Measurements from ENCODE around the gene TCF7L1.
A peak's percentile ranks its signal among the peaks of the same experiment; 100 is the strongest.

Gene TCF7L1

GRCh38 chr2:85131116-85131515 lies 2.1 kb upstream of the TCF7L1 start:
- WGBS, 2 experiments = 56 to 57% methylated on average over 5 of the region's 7 CpGs
- no peaks in the 10 kb centered on the region for H3K9me3 ChIP-seq (ENCODE audit: control insufficient read depth, low read length)
- H3K36me3 ChIP-seq (ENCODE audit: control insufficient read depth, insufficient read depth, low read length) = no peaks in the 10 kb centered on the region
- no peak overlapping the region for H3K4me3 ChIP-seq (ENCODE audit: insufficient read depth, low read depth, low read length)
- peaks cover 11% of the 10 kb centered on the region for H3K27me3 ChIP-seq (ENCODE audit: control insufficient read depth, insufficient read depth, low read length, poor library complexity, severe bottlenecking)
- H3K4me1 ChIP-seq (ENCODE audit: control insufficient read depth, insufficient read depth, low read length) = peaks cover 13% of the 10 kb centered on the region
- no peak overlapping the region for H3K27ac ChIP-seq (ENCODE audit: insufficient read depth, low read depth, low read length, poor library complexity, severe bottlenecking)

DNA sequence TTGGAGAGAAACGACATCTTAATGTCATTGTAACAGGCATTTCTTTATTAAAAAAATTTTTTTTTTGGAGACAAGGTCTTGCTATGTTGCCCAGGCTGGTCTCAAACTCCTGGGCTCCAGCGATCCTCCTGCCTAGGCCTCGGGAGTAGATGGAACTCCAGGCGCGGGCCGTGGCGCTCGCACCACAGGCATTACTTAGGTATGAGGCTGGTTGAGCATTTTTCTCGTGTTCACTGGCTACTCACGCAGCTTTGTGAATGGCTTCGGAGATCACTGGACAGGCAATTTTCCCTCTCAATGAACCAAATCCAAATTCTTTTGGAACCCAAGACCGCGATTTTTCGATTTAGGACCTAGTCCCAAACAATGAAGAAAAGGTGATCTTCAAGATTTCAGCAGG lies 795 bp upstream of the TCF7L1 start:
- no peak overlapping the region for H3K27ac ChIP-seq (ENCODE audit: insufficient read depth, low read depth, low read length, poor library complexity, severe bottlenecking)
- H3K9me3 ChIP-seq (ENCODE audit: control insufficient read depth, low read length) = no peaks in the 10 kb centered on the region
- H3K4me3 ChIP-seq (ENCODE audit: insufficient read depth, low read depth, low read length) = peak overlapping the region; percentile 82
- peaks cover 13% of the 10 kb centered on the region for H3K27me3 ChIP-seq (ENCODE audit: control insufficient read depth, insufficient read depth, low read length, poor library complexity, severe bottlenecking)
- H3K4me1 ChIP-seq (ENCODE audit: control insufficient read depth, insufficient read depth, low read length) = peaks cover 20% of the 10 kb centered on the region
- no peaks in the 10 kb centered on the region for H3K36me3 ChIP-seq (ENCODE audit: control insufficient read depth, insufficient read depth, low read length)
- 53 to 54% methylated on average over 14 of the region's 14 CpGs for WGBS, 2 experiments

DNA sequence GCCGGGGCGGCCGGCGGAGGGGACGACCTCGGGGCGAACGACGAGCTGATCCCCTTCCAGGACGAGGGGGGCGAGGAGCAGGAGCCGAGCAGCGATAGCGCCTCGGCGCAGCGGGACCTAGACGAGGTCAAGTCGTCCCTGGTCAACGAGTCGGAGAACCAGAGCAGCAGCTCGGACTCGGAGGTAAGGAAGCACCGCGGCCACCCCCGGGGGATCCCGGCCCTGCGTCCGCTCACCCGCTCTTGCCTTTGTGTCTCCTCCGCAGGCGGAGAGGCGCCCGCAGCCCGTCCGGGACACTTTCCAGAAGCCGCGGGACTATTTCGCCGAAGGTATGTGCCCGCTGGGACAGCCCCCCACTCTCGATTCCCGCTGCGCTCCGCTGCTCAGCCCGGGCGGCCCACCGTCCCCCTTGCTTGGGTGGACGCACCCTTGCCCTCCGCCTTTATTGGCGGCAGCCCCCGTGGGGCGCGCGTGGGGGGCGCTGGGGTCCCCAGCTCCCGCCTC lies 611 bp downstream of the TCF7L1 start:
- H3K4me1 ChIP-seq (ENCODE audit: control insufficient read depth, insufficient read depth, low read length) = peaks cover 20% of the 10 kb centered on the region
- peak overlapping the region; percentile 82 for H3K4me3 ChIP-seq (ENCODE audit: insufficient read depth, low read depth, low read length)
- peaks cover 13% of the 10 kb centered on the region for H3K27me3 ChIP-seq (ENCODE audit: control insufficient read depth, insufficient read depth, low read length, poor library complexity, severe bottlenecking)
- no peaks in the 10 kb centered on the region for H3K36me3 ChIP-seq (ENCODE audit: control insufficient read depth, insufficient read depth, low read length)
- 0% methylated on average over 57 of the region's 57 CpGs for WGBS, 2 experiments
- no peak overlapping the region for H3K27ac ChIP-seq (ENCODE audit: insufficient read depth, low read depth, low read length, poor library complexity, severe bottlenecking)
- H3K9me3 ChIP-seq (ENCODE audit: control insufficient read depth, low read length) = no peaks in the 10 kb centered on the region

- WGBS, 2 experiments = 0% methylated on average over 45 of the region's 45 CpGs
- no peaks in the 10 kb centered on the region for H3K9me3 ChIP-seq (ENCODE audit: control insufficient read depth, low read length)
- no peaks in the 10 kb centered on the region for H3K36me3 ChIP-seq (ENCODE audit: control insufficient read depth, insufficient read depth, low read length)
- H3K4me1 ChIP-seq (ENCODE audit: control insufficient read depth, insufficient read depth, low read length) = peaks cover 20% of the 10 kb centered on the region
- H3K4me3 ChIP-seq (ENCODE audit: insufficient read depth, low read depth, low read length) = peak overlapping the region; percentile 82
- H3K27ac ChIP-seq (ENCODE audit: insufficient read depth, low read depth, low read length, poor library complexity, severe bottlenecking) = no peak overlapping the region
- peaks cover 13% of the 10 kb centered on the region for H3K27me3 ChIP-seq (ENCODE audit: control insufficient read depth, insufficient read depth, low read length, poor library complexity, severe bottlenecking)
These were observed 1.2 kb downstream of the TCF7L1 start for GRCh38 chr2:85134255-85134895.

DNA sequence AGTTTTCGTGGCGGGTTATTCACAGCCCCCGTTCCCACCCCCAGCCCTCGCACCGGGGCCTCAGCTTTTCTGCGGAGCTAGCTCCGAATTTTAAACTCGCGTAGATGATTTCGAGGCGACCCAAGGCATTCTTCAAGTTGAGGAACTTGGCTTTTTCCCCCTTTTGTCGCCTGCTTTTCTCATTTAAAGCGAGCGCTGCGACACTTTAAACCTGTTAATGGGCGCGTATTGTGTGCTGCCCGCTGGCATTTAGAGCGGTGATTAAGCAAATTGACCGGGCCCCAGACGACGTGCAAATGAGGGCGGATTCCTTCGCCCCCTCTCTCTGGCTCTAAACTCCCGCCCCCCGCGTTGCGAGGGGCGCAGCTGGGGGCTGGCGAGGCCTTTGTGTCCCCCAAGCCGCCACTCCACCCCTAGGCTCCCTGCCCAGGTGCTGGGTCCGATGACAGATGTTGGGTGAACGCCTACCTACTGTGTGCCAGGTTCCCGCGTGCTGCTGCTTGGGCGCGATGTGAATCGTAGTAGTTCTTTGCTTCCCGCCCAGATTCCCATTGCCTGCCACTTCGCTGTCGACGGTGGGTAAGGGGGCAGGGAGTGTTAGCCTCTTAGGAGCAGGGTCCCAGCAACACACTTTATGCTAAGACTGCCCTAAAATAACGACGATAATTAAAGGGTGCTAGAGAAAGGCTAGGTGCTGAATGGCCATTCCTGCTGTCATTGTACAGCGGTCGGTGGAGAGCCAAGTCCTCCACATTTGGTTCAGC lies 1.9 kb downstream of the TCF7L1 start:
- peaks cover 13% of the 10 kb centered on the region for H3K27me3 ChIP-seq (ENCODE audit: control insufficient read depth, insufficient read depth, low read length, poor library complexity, severe bottlenecking)
- H3K4me3 ChIP-seq (ENCODE audit: insufficient read depth, low read depth, low read length) = peak overlapping the region; percentile 82
- H3K4me1 ChIP-seq (ENCODE audit: control insufficient read depth, insufficient read depth, low read length) = peaks cover 20% of the 10 kb centered on the region
- H3K9me3 ChIP-seq (ENCODE audit: control insufficient read depth, low read length) = no peaks in the 10 kb centered on the region
- WGBS, 2 experiments = 0% methylated on average over 46 of the region's 46 CpGs
- no peak overlapping the region for H3K27ac ChIP-seq (ENCODE audit: insufficient read depth, low read depth, low read length, poor library complexity, severe bottlenecking)
- H3K36me3 ChIP-seq (ENCODE audit: control insufficient read depth, insufficient read depth, low read length) = no peaks in the 10 kb centered on the region

DNA sequence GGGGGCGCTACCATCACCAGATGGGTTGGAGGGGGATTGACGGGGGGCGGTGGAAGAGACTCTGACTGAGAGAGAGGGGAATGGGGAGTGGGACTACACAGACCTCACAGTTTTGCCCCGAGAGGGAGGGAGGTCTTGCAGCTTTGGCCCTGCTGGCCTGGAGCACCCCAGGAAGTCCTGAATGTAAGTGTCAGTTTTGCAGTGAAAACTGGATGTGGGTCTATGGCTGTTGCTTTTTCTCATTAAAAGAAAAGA lies 2.4 kb downstream of the TCF7L1 start:
- peak overlapping the region; percentile 82 for H3K4me3 ChIP-seq (ENCODE audit: insufficient read depth, low read depth, low read length)
- H3K36me3 ChIP-seq (ENCODE audit: control insufficient read depth, insufficient read depth, low read length) = no peaks in the 10 kb centered on the region
- peaks cover 20% of the 10 kb centered on the region for H3K4me1 ChIP-seq (ENCODE audit: control insufficient read depth, insufficient read depth, low read length)
- WGBS, 2 experiments = 2 to 5% methylated on average over 4 of the region's 4 CpGs
- H3K27ac ChIP-seq (ENCODE audit: insufficient read depth, low read depth, low read length, poor library complexity, severe bottlenecking) = no peak overlapping the region
- no peaks in the 10 kb centered on the region for H3K9me3 ChIP-seq (ENCODE audit: control insufficient read depth, low read length)
- peaks cover 13% of the 10 kb centered on the region for H3K27me3 ChIP-seq (ENCODE audit: control insufficient read depth, insufficient read depth, low read length, poor library complexity, severe bottlenecking)

GRCh38 chr2:85137156-85137555 lies 4.0 kb downstream of the TCF7L1 start:
- H3K36me3 ChIP-seq (ENCODE audit: control insufficient read depth, insufficient read depth, low read length) = no peaks in the 10 kb centered on the region
- 86 to 100% methylated on average over 1 of the region's 1 CpG for WGBS, 2 experiments
- H3K4me1 ChIP-seq (ENCODE audit: control insufficient read depth, insufficient read depth, low read length) = peaks cover 20% of the 10 kb centered on the region
- peaks cover 13% of the 10 kb centered on the region for H3K27me3 ChIP-seq (ENCODE audit: control insufficient read depth, insufficient read depth, low read length, poor library complexity, severe bottlenecking)
- no peak overlapping the region for H3K27ac ChIP-seq (ENCODE audit: insufficient read depth, low read depth, low read length, poor library complexity, severe bottlenecking)
- H3K4me3 ChIP-seq (ENCODE audit: insufficient read depth, low read depth, low read length) = no peak overlapping the region
- H3K9me3 ChIP-seq (ENCODE audit: control insufficient read depth, low read length) = no peaks in the 10 kb centered on the region

DNA sequence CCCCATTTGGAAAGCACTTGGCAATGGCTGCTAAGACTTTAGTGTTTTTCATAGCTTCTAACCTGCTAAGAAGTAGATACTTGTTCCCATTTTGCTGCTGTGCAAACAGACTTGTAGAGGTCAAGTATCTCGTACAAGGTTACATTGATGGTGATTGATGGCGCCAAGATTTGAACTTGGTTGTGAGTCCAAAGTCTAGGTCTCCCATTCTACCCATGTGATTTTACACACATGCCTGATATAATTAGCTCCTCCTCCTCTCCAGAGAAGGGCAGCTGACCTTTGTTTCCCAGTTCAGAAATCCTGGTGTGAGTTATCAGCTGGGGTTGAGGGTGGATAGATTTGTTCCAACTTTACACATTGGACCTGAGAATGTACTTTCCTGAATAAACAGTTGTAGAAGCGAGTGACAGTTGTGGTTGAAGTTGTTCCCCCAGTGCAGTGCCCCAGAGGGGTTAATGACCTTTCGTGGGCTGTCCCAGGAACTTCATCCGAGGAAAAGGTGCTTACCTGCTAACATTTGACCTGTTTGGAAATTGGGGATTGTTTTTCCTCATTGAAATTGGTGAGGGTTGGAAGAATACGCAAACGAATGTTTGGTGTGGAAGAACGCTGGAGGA lies 10.4 kb downstream of the TCF7L1 start:
- 92 to 96% methylated on average over 5 to 7 of the region's 8 CpGs for WGBS, 2 experiments
- Histone ChIP-seq H3K4me1 (ENCODE audit: control insufficient read depth, insufficient read depth, low read length) (no peaks in the 10 kb centered on the region), H3K36me3 (ENCODE audit: control insufficient read depth, insufficient read depth, low read length) (no peaks in the 10 kb centered on the region), H3K27me3 (ENCODE audit: control insufficient read depth, insufficient read depth, low read length, poor library complexity, severe bottlenecking) (no peaks in the 10 kb centered on the region), H3K9me3 (ENCODE audit: control insufficient read depth, low read length) (no peaks in the 10 kb centered on the region), H3K27ac (ENCODE audit: insufficient read depth, low read depth, low read length, poor library complexity, severe bottlenecking) (no peak overlapping the region), H3K4me3 (ENCODE audit: insufficient read depth, low read depth, low read length) (no peak overlapping the region)

- Histone ChIP-seq H3K36me3 (ENCODE audit: control insufficient read depth, insufficient read depth, low read length) (no peaks in the 10 kb centered on the region), H3K4me3 (ENCODE audit: insufficient read depth, low read depth, low read length) (no peak overlapping the region), H3K27me3 (ENCODE audit: control insufficient read depth, insufficient read depth, low read length, poor library complexity, severe bottlenecking) (no peaks in the 10 kb centered on the region), H3K9me3 (ENCODE audit: control insufficient read depth, low read length) (no peaks in the 10 kb centered on the region), H3K27ac (ENCODE audit: insufficient read depth, low read depth, low read length, poor library complexity, severe bottlenecking) (no peak overlapping the region), H3K4me1 (ENCODE audit: control insufficient read depth, insufficient read depth, low read length) (no peaks in the 10 kb centered on the region)
- WGBS, 2 experiments = 94 to 97% methylated on average over 3 to 4 of the region's 4 CpGs
These were observed 12.1 kb downstream of the TCF7L1 start for GRCh38 chr2:85145116-85145820.

DNA sequence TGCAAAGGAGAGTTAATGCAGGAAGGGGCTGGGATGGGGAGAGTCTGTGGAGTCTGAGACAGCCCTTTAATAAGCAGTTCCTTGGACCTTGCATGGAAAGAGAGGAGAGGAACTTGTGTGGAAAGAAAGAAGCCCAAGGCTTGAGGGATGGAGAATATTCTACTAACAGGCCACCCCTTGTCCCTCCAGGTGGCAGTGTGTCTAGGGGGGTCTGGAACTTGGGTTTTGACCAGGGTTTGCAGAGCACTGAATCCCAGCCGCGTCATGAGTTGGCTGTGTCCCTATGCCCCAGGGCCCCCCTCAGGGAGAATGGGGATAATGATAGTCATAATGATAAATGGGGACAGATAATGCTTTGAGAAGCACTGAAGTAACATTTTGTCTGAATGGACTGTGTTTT lies 15.0 kb downstream of the TCF7L1 start:
- Histone ChIP-seq H3K4me1 (ENCODE audit: control insufficient read depth, insufficient read depth, low read length) (no peaks in the 10 kb centered on the region), H3K9me3 (ENCODE audit: control insufficient read depth, low read length) (no peaks in the 10 kb centered on the region), H3K36me3 (ENCODE audit: control insufficient read depth, insufficient read depth, low read length) (no peaks in the 10 kb centered on the region), H3K27ac (ENCODE audit: insufficient read depth, low read depth, low read length, poor library complexity, severe bottlenecking) (no peak overlapping the region), H3K27me3 (ENCODE audit: control insufficient read depth, insufficient read depth, low read length, poor library complexity, severe bottlenecking) (no peaks in the 10 kb centered on the region), H3K4me3 (ENCODE audit: insufficient read depth, low read depth, low read length) (no peak overlapping the region)
- WGBS, 2 experiments = 45 to 47% methylated on average over 2 of the region's 2 CpGs

Data from ectodermal cell (in vitro differentiated cells).